Measurements from ENCODE around the gene TLR6.
A peak's percentile ranks its signal among the peaks of the same experiment; 100 is the strongest.

TLR6 gene

DNA sequence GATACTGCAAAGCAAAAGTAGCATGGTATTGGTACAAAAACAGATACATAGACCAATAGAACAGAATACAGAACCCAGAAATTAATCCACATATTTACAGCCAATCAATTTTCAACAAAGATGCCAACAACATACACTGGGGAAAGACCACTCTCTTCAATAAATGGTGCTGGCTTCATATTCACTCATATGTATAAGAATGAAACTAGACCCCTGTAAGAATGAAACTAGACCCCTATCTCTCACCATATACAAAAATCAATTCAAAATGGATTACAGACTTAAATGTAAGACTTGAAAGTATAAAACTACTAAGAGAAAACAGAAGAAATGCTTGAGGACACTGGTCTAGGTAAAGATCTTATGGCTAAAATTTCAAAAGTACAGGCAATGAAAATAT lies 19.3 kb downstream of the TLR6 start:
- TF ChIP-seq, protein P1, sequence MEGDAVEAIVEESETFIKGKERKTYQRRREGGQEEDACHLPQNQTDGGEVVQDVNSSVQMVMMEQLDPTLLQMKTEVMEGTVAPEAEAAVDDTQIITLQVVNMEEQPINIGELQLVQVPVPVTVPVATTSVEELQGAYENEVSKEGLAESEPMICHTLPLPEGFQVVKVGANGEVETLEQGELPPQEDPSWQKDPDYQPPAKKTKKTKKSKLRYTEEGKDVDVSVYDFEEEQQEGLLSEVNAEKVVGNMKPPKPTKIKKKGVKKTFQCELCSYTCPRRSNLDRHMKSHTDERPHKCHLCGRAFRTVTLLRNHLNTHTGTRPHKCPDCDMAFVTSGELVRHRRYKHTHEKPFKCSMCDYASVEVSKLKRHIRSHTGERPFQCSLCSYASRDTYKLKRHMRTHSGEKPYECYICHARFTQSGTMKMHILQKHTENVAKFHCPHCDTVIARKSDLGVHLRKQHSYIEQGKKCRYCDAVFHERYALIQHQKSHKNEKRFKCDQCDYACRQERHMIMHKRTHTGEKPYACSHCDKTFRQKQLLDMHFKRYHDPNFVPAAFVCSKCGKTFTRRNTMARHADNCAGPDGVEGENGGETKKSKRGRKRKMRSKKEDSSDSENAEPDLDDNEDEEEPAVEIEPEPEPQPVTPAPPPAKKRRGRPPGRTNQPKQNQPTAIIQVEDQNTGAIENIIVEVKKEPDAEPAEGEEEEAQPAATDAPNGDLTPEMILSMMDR (IDR thresholded peaks at IDR 0.05; ENCODE audit: low read depth, low read length, missing control alignments), result no peak

DNA sequence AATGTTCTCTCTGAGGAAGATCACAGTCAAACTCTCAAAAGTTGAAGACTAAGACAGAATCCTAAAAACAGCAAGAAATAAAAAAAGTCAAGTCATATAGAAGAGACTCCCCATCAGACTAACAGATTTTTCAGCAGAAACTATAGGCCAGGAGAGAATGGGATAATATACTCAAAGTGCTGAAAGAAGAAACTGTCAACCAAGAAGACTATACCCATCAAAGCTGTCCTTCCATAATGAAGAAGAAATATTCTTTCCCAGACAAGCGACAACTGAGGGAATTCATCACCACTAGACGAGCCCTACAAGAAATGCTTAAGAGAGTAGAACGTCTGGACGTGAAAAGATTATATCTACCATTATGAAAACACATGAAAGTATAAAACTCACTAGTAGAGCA lies 22.0 kb downstream of the TLR6 start:
- TF ChIP-seq, protein P1 (IDR thresholded peaks at IDR 0.05; ENCODE audit: low read depth, low read length, missing control alignments), result no peak
- in situ Hi-C loops (cut with HindIII; ENCODE audit: low pct_ligation_motif_present, low sequenced_read_pairs), result no loop called here
- DNase-seq, result no peak
- Histone ChIP-seq H3K27me3 (replicated peaks) (no peaks in the 10 kb centered on the region), H3K27ac (no peak overlapping the region), H3K36me3 (replicated peaks) (no peaks in the 10 kb centered on the region), H3K4me3 (ENCODE audit: low read depth, low read length) (no peak overlapping the region)

More for the DNA sequence above, 19.3 kb downstream of the TLR6 start:
- DNase-seq, result no peak
- Histone ChIP-seq H3K4me3 (ENCODE audit: low read depth, low read length) (no peak overlapping the region), H3K27ac (no peak overlapping the region), H3K36me3 (replicated peaks) (no peaks in the 10 kb centered on the region), H3K27me3 (replicated peaks) (no peaks in the 10 kb centered on the region)
- in situ Hi-C loops (cut with HindIII; ENCODE audit: low pct_ligation_motif_present, low sequenced_read_pairs), result no loop called here

DNA sequence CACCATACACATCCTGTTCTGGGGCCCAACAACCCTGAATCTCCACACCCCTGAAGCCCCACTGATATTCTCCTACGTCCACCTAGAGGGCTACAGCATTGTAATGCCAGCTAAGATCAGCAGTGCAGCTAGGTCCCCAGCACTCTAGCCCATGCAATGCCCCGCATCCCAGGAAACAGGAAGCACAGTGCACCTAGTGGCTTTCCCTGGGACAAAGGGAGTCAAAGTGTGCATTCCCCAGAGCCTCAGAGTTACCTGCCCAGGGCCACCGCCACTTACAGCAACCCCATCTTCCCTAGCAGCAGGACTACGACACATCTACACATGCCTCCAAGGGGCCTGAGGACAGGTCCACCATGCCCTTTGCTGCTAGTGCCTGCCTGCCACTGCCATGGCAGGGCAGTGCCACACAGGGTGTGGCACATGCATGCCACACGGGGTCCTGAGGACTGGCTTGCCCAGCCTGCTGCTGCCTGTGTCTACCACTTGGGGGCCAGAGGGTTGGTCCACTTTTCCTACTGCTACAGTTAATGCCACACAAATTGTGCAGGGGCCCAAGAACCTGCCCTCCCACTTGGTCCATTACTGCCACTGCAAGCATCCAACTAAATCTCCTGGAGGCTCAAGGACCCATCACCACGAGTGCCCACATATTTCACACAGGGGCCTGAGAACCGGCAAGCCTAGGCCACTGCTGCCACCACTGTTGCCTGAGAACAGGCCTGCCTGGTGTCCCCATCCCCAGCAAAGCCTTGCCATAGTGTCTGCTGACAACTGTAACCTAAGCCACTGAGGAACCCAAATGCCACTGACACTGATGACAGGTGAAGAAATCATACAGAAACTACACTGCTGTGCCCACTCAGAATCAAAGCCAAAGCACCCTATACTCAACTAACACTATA lies 23.7 kb downstream of the TLR6 start:
- Histone ChIP-seq H3K27ac (no peak overlapping the region), H3K4me3 (ENCODE audit: low read depth, low read length) (no peak overlapping the region), H3K27me3 (replicated peaks) (no peaks in the 10 kb centered on the region), H3K36me3 (replicated peaks) (no peaks in the 10 kb centered on the region)
- in situ Hi-C loops (cut with HindIII; ENCODE audit: low pct_ligation_motif_present, low sequenced_read_pairs), result no loop called here
- TF ChIP-seq, protein P1 (IDR thresholded peaks at IDR 0.05; ENCODE audit: low read depth, low read length, missing control alignments), result peak; percentile 36
- DNase-seq, result no peak

DNA sequence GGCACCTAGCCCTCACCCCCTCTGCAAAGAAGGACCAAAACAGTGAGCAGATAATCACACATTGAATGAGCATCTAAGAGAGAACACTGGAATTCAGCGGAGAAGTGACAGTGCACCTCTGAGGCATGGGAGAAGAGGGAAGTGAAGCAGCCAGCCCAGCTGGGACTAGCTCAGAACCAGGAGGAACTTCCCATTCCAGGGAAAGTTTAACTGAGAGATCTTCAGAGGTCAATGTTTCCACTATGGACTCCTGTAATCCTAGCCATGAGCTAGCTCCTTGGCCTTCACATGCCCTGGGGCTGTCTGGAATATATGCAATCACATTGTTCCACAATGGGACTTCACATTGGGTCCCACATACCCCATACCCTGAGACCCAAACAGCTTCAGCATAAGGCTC lies 24.4 kb downstream of the TLR6 start:
- Histone ChIP-seq H3K36me3 (replicated peaks) (no peaks in the 10 kb centered on the region), H3K4me3 (ENCODE audit: low read depth, low read length) (no peak overlapping the region), H3K27me3 (replicated peaks) (no peaks in the 10 kb centered on the region), H3K27ac (no peak overlapping the region)
- DNase-seq, result no peak
- TF ChIP-seq, protein P1 (IDR thresholded peaks at IDR 0.05; ENCODE audit: low read depth, low read length, missing control alignments), result no peak
- in situ Hi-C loops (cut with HindIII; ENCODE audit: low pct_ligation_motif_present, low sequenced_read_pairs), result no loop called here

DNA sequence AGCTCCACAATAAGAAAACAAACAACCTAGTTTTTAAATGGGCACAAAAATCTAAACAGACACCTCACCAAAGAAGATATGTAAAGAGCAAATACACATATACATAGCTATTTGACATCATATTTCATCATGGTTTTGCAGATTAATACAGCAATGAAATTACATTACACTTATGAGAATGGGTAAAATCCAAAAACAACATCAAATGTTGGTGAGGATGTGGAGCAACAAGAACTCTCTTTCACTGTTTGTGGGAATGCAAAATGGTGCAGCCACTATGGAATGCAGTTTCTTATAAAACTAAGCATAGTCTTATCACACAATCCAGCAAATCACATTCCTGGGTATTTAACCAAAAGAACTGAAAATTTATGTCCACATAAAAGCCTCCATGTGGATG lies 25.0 kb downstream of the TLR6 start:
- in situ Hi-C loops (cut with HindIII; ENCODE audit: low pct_ligation_motif_present, low sequenced_read_pairs), result no loop called here
- Histone ChIP-seq H3K4me3 (ENCODE audit: low read depth, low read length) (no peak overlapping the region), H3K36me3 (replicated peaks) (no peaks in the 10 kb centered on the region), H3K27me3 (replicated peaks) (no peaks in the 10 kb centered on the region), H3K27ac (no peak overlapping the region)
- peak; percentile 17 for DNase-seq
- TF ChIP-seq, protein P1 (IDR thresholded peaks at IDR 0.05; ENCODE audit: low read depth, low read length, missing control alignments), result no peak
